ENCODE data around the gene RIN3. TPM values are rescaled to one million over a fixed set of nuclear protein-coding genes. Genes with fewer than 3 reads are reported as not detected.

Gene RIN3
- total and polyA plus RNA-seq, 4 donors, result 5.0 to 15.6 (median 9.0) TPM

GRCh38 chr14:92684801-92685560, 171.4 kb downstream of the RIN3 start:
- Histone ChIP-seq H3K9ac (ENCODE audit: low read depth in 1 of 2, low read length in 2 of 2) (no peak overlapping the region), H3K4me3 (ENCODE audit: low read depth in 1 of 3, low read length in 3 of 3) (no peak overlapping the region), H3K27me3 (ENCODE audit: control insufficient read depth in 4 of 4, insufficient read depth in 4 of 4, low read length in 3 of 4) (no peaks in the 10 kb centered on the region), H3K27ac (ENCODE audit: low read depth in 1 of 2, low read length in 2 of 2) (no peak overlapping the region), H3K36me3 (ENCODE audit: control insufficient read depth in 4 of 4, insufficient read depth in 3 of 4, low read depth in 1 of 4, low read length in 3 of 4) (peaks cover 2 to 15% (median 7%) of the 10 kb centered on the region in 4 donors), H3K9me3 (ENCODE audit: control insufficient read depth in 4 of 4, low read length in 3 of 4) (no peaks in the 10 kb centered on the region), H3K4me1 (ENCODE audit: control insufficient read depth in 4 of 4, insufficient read depth in 4 of 4, low read length in 3 of 4) (peaks cover 0 to 5% (median 0%) of the 10 kb centered on the region in 4 donors)
- TF ChIP-seq MAX (IDR thresholded peaks at IDR 0.05), result no peak
- TF ChIP-seq RAD21 (IDR thresholded peaks at IDR 0.05), result no peak
- TF ChIP-seq FOXA1 (IDR thresholded peaks at IDR 0.05), result no peak
- TF ChIP-seq, protein P1, sequence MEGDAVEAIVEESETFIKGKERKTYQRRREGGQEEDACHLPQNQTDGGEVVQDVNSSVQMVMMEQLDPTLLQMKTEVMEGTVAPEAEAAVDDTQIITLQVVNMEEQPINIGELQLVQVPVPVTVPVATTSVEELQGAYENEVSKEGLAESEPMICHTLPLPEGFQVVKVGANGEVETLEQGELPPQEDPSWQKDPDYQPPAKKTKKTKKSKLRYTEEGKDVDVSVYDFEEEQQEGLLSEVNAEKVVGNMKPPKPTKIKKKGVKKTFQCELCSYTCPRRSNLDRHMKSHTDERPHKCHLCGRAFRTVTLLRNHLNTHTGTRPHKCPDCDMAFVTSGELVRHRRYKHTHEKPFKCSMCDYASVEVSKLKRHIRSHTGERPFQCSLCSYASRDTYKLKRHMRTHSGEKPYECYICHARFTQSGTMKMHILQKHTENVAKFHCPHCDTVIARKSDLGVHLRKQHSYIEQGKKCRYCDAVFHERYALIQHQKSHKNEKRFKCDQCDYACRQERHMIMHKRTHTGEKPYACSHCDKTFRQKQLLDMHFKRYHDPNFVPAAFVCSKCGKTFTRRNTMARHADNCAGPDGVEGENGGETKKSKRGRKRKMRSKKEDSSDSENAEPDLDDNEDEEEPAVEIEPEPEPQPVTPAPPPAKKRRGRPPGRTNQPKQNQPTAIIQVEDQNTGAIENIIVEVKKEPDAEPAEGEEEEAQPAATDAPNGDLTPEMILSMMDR (IDR thresholded peaks at IDR 0.05; ENCODE audit: low read depth, low read length, missing input control), result no peak
- TF ChIP-seq REST (IDR thresholded peaks at IDR 0.05), result no peak
- TF ChIP-seq EGR1 (IDR thresholded peaks at IDR 0.05; ENCODE audit: low read depth in 2 of 2), result no peak
- TF ChIP-seq SP1 (IDR thresholded peaks at IDR 0.05), result no peak
- TF ChIP-seq GABPA (IDR thresholded peaks at IDR 0.05 in 1 of 2, conservative IDR thresholded peaks at IDR 0.05 in 1 of 2), result no peak
- TF ChIP-seq RXRA (IDR thresholded peaks at IDR 0.05), result no peak
- TF ChIP-seq ZBTB33 (IDR thresholded peaks at IDR 0.05), result no peak
- no peak for TF ChIP-seq HNF4A (conservative IDR thresholded peaks at IDR 0.05)
- no peak for DNase-seq (ENCODE audit: low spot score)
- WGBS, result 94% methylated on average over 21 of the region's 21 CpGs

DNA sequence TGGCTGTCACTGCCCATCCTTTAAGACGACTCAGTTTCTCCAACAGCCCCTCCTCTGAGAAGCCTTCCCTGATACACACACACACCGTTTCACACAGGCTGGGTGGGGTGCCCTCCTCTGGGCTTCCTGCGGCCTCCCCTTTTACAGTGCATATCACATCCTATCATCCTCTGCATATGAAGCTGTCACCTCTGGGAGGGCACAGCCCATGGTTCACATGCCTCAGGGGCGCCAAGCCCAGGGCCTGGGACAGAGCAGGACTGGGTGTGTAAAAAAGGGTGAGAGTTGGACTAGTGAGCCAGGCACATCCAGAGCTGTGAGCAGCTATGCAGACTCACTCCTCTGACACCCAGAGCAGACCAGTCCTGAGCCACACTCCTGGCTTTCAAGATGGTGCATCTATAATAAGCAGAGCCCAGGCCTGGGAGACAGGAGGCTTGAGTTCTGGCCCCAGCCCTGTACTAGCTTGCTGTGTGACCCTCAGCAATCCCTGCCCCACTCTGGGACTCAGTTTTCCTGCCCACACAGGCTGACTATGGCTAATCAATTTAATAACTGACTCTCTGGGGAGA, 172.3 kb downstream of the RIN3 start:
- Histone ChIP-seq H3K9me3 (ENCODE audit: control insufficient read depth in 4 of 4, low read length in 3 of 4) (no peaks in the 10 kb centered on the region), H3K27me3 (ENCODE audit: control insufficient read depth in 4 of 4, insufficient read depth in 4 of 4, low read length in 3 of 4) (no peaks in the 10 kb centered on the region), H3K4me3 (ENCODE audit: low read depth in 1 of 3, low read length in 3 of 3) (no peak overlapping the region), H3K27ac (ENCODE audit: low read depth in 1 of 2, low read length in 2 of 2) (no peak overlapping the region), H3K36me3 (ENCODE audit: control insufficient read depth in 4 of 4, insufficient read depth in 3 of 4, low read depth in 1 of 4, low read length in 3 of 4) (peaks cover 2 to 15% (median 7%) of the 10 kb centered on the region in 4 donors), H3K4me1 (ENCODE audit: control insufficient read depth in 4 of 4, insufficient read depth in 4 of 4, low read length in 3 of 4) (peaks cover 0 to 5% (median 0%) of the 10 kb centered on the region in 4 donors), H3K9ac (ENCODE audit: low read depth in 1 of 2, low read length in 2 of 2) (no peak overlapping the region)
- no peak for DNase-seq (ENCODE audit: low spot score)
- 92% methylated on average over 4 of the region's 4 CpGs for WGBS
- no peak for TF ChIP-seq HNF4A (conservative IDR thresholded peaks at IDR 0.05)
- no peak for TF ChIP-seq NR2F2 (IDR thresholded peaks at IDR 0.05)
- TF ChIP-seq ATF3 (IDR thresholded peaks at IDR 0.05), result no peak
- no peak for TF ChIP-seq RXRA (IDR thresholded peaks at IDR 0.05)
- TF ChIP-seq YY1 (IDR thresholded peaks at IDR 0.05), result no peak
- no peak for TF ChIP-seq SP1 (IDR thresholded peaks at IDR 0.05)
- TF ChIP-seq GABPA (IDR thresholded peaks at IDR 0.05 in 1 of 2, conservative IDR thresholded peaks at IDR 0.05 in 1 of 2), result no peak
- no peak for TF ChIP-seq MAX (IDR thresholded peaks at IDR 0.05)
- no peak for TF ChIP-seq JUND (IDR thresholded peaks at IDR 0.05)
- TF ChIP-seq HNF4G (IDR thresholded peaks at IDR 0.05), result no peak
- no peak for TF ChIP-seq EGR1 (IDR thresholded peaks at IDR 0.05; ENCODE audit: low read depth in 2 of 2)
- no peak for TF ChIP-seq RAD21 (IDR thresholded peaks at IDR 0.05)
- TF ChIP-seq, protein P1 (IDR thresholded peaks at IDR 0.05; ENCODE audit: low read depth, low read length, missing input control), result no peak
- TF ChIP-seq ZBTB33 (IDR thresholded peaks at IDR 0.05), result no peak

All from liver (tissue), 9 donors.